Natural killer cell (primary cell): Measurements from ENCODE around the gene METRNL. TPM values are rescaled to one million over a fixed set of nuclear protein-coding genes. Genes with fewer than 3 reads are reported as not detected.

Experiments
- ATAC-seq, 3 donors: fragments of 150-1000 bp in 2 of 3; fragments of 200-7000 bp in 1 of 3; cut with Tn5 transposase; 1 replicate in 1 of 3; 2 replicates in 2 of 3; pipeline ENCODE4 v1.10.0; 2021; ENCODE audit warnings: mild to moderate bottlenecking in 2 of 3, moderate library complexity in 2 of 3
- DNase-seq, 2 donors: peaks; one replicate each; pipeline versions ENCODE4 v3.0.0 to v3.0.0-alpha.2; 2013 to 2021; ENCODE audit warnings: mixed read lengths in 1 of 2
- H3K27ac ChIP-seq: one replicate; pipeline ENCODE4 v1.5.1; 2013; ENCODE audit warnings: mild to moderate bottlenecking, low read length
- H3K27me3 ChIP-seq: one replicate; pipeline ENCODE4 v1.6.1; 2013; ENCODE audit warnings: low read length; ENCODE audit not compliant: control insufficient read depth, insufficient read depth
- H3K36me3 ChIP-seq: one replicate; pipeline ENCODE4 v1.6.1; 2013; ENCODE audit warnings: low read length; ENCODE audit not compliant: control insufficient read depth, insufficient read depth
- H3K4me1 ChIP-seq: one replicate; pipeline ENCODE4 v1.6.1; 2013; ENCODE audit warnings: low read length; ENCODE audit not compliant: control insufficient read depth, insufficient read depth
- H3K4me3 ChIP-seq: one replicate; pipeline ENCODE4 v1.5.1; 2013; ENCODE audit warnings: low read length
- H3K9me3 ChIP-seq: one replicate; pipeline ENCODE4 v1.6.1; 2013; ENCODE audit warnings: low read length; ENCODE audit not compliant: control insufficient read depth, insufficient read depth
- H3K27ac Mint-ChIP-seq, 2 donors: one replicate each; pipeline ENCODE4 v1.8.0; 2022; ENCODE audit warnings: mild to moderate bottlenecking in 2 of 2, mixed read lengths in 2 of 2, moderate library complexity in 1 of 2
- H3K27me3 Mint-ChIP-seq, 2 donors: one replicate each; pipeline ENCODE4 v1.8.0; 2022; ENCODE audit warnings: low read depth in 2 of 2, mixed read lengths in 2 of 2
- H3K36me3 Mint-ChIP-seq: one replicate; pipeline ENCODE4 v1.8.0; 2022; ENCODE audit warnings: mixed read lengths
- H3K4me1 Mint-ChIP-seq, 2 donors: one replicate each; pipeline ENCODE4 v1.8.0; 2022; ENCODE audit warnings: mixed read lengths in 2 of 2
- H3K4me3 Mint-ChIP-seq: one replicate; pipeline ENCODE4 v1.8.0; 2022; ENCODE audit warnings: mild to moderate bottlenecking, moderate library complexity, mixed read lengths
- H3K9me3 Mint-ChIP-seq, 2 donors: one replicate each; pipeline ENCODE4 v1.8.0; 2022; ENCODE audit warnings: mixed read lengths in 2 of 2
- WGBS: methylation state at CpG from one replicate; pipeline ENCODE4 v1.1.7; 2013; ENCODE audit warnings: missing lambda C conversion rate; ENCODE audit not compliant: insufficient coverage; 5-methylcytosine and 5-hydroxymethylcytosine counted together
- intact Hi-C: fragments of 100-400 bp; cut with micrococcal nuclease; formaldehyde crosslinking; loops from one replicate; pipeline ENCODE4 v1.14.2; 2022
- total RNA-seq, 4 donors: library from RNA; stranded (reverse); fragments of 120-200 nt in 1 of 4; gene quantifications; one replicate each; pipeline versions ENCODE4 v1.2.3 to v1.2.4, GENCODE V29; 2013 to 2022
- TF ChIP-seq, protein P1 (sequence below): fragments of 200-600 bp; IDR thresholded peaks from one replicate; pipeline ENCODE4 v1.8.0; 2022; ENCODE audit warnings: antibody characterized with exemption

Gene METRNL
- total RNA-seq, 3 donors from 2014 or later (not counting 1 experiment from before 2014, with no cell fraction given): 227 to 390 (median 325) TPM

DNA sequence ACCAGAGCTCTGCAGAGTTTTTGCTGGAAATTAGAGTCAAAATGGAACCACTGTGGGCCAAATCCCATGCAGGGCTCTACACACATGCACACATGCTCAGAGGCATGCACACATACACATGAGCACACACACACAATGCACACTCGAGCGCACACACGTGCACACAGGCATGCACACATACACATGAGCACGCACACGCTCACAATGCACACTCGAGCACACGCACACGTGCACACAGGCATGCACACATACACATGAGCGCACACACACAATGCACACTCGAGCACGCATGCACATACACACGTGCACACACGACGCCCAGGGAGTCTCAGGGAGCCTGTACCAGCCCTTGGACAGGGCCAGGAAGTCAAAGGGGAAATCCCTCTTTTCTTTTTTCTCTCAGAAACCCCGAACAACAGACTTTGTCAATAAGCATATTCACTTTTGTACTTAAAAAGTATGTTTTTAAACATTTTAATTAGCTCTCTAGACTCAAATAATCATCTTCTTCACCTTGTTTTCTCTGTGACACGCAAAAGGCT is 8.5 kb upstream of the METRNL start:
- intact Hi-C loops: no loop called here
- Histone ChIP-seq H3K9me3 (no peaks in the 10 kb centered on the region), H3K4me3 (no peak overlapping the region), H3K4me1 (peaks cover 38% of the 10 kb centered on the region), H3K27ac (no peak overlapping the region), H3K36me3 (no peaks in the 10 kb centered on the region), H3K27me3 (no peaks in the 10 kb centered on the region)
- Mint-ChIP-seq H3K36me3 (no peaks in the 10 kb centered on the region), H3K9me3 (no peaks in the 10 kb centered on the region), H3K27ac (no peak overlapping the region), H3K4me3 (peak overlapping the region; percentile 17), H3K27me3 (peaks cover 0 to 2% of the 10 kb centered on the region in 2 donors), H3K4me1 (peaks cover 20 to 29% of the 10 kb centered on the region in 2 donors)
- TF ChIP-seq, protein P1, sequence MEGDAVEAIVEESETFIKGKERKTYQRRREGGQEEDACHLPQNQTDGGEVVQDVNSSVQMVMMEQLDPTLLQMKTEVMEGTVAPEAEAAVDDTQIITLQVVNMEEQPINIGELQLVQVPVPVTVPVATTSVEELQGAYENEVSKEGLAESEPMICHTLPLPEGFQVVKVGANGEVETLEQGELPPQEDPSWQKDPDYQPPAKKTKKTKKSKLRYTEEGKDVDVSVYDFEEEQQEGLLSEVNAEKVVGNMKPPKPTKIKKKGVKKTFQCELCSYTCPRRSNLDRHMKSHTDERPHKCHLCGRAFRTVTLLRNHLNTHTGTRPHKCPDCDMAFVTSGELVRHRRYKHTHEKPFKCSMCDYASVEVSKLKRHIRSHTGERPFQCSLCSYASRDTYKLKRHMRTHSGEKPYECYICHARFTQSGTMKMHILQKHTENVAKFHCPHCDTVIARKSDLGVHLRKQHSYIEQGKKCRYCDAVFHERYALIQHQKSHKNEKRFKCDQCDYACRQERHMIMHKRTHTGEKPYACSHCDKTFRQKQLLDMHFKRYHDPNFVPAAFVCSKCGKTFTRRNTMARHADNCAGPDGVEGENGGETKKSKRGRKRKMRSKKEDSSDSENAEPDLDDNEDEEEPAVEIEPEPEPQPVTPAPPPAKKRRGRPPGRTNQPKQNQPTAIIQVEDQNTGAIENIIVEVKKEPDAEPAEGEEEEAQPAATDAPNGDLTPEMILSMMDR: no peak
- WGBS: 88% methylated on average over 16 of the region's 16 CpGs
- no peak for DNase-seq
- no peak for ATAC-seq

GRCh38 chr17:83071365-83071764 is 8.0 kb upstream of the METRNL start:
- H3K4me3 ChIP-seq: no peak overlapping the region
- peaks cover 38% of the 10 kb centered on the region for H3K4me1 ChIP-seq
- H3K27me3 ChIP-seq: no peaks in the 10 kb centered on the region
- intact Hi-C loops: no loop called here
- Mint-ChIP-seq H3K4me3 (no peak overlapping the region), H3K27me3 (peaks cover 0 to 2% of the 10 kb centered on the region in 2 donors), H3K4me1 (peaks cover 20 to 29% of the 10 kb centered on the region in 2 donors), H3K36me3 (no peaks in the 10 kb centered on the region), H3K9me3 (no peaks in the 10 kb centered on the region), H3K27ac (peak overlapping the region in 1 of 2 donors; percentile 47)
- no peaks in the 10 kb centered on the region for H3K9me3 ChIP-seq
- DNase-seq (no peak), ATAC-seq (no peak)
- TF ChIP-seq, protein P1: no peak
- no peaks in the 10 kb centered on the region for H3K36me3 ChIP-seq
- H3K27ac ChIP-seq: no peak overlapping the region
- WGBS: 89% methylated on average over 12 of the region's 12 CpGs

DNA sequence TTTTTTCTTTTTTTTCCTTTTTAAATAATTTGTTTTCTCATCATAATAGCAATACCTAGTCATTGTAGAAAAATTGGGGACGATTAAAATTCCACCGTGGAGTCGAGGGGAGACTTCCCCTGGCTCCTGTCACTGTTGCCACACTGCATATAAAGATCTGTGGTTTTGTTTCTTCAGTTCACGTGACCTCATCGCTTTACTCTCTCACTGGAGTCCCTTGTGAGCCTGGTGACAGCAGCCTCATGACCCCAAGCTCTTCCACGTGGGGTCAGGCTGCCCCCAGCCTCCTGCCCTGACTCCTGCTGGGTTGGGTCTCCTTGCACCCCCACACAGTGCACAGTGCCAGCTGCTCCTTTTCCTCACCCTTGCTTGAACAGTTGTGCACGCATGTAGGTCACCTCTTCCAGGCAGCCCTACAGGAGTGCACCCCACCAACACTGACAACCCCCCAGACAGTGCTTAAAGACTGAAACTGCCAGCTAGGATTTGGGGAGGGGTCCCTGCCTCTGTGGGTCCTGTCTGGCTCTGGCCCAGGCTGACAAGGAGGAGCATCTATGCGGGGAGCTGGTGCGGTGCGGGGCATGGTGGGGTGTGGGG is 7.3 kb upstream of the METRNL start:
- Histone ChIP-seq H3K9me3 (no peaks in the 10 kb centered on the region), H3K27ac (no peak overlapping the region), H3K27me3 (no peaks in the 10 kb centered on the region), H3K36me3 (no peaks in the 10 kb centered on the region), H3K4me1 (peaks cover 38% of the 10 kb centered on the region), H3K4me3 (no peak overlapping the region)
- TF ChIP-seq, protein P1: no peak
- DNase-seq: peak in 1 of 2 donors; percentile 53
- Mint-ChIP-seq H3K9me3 (no peaks in the 10 kb centered on the region), H3K27ac (peak overlapping the region; percentile 26 to 47), H3K4me1 (peaks cover 20 to 29% of the 10 kb centered on the region in 2 donors), H3K27me3 (peaks cover 0 to 2% of the 10 kb centered on the region in 2 donors), H3K36me3 (no peaks in the 10 kb centered on the region), H3K4me3 (peak overlapping the region; percentile 55)
- intact Hi-C loops: no loop called here
- peak; percentile 61 to 68 (median 63) for ATAC-seq
- WGBS: 33% methylated on average over 9 of the region's 10 CpGs
